Measurements from ENCODE around the gene CLDN24. TPM values are rescaled to one million over a fixed set of nuclear protein-coding genes. Genes with fewer than 3 reads are reported as not detected.

The CLDN24 gene
- total RNA-seq, 1 donor from 2014 or later: not detected

DNA sequence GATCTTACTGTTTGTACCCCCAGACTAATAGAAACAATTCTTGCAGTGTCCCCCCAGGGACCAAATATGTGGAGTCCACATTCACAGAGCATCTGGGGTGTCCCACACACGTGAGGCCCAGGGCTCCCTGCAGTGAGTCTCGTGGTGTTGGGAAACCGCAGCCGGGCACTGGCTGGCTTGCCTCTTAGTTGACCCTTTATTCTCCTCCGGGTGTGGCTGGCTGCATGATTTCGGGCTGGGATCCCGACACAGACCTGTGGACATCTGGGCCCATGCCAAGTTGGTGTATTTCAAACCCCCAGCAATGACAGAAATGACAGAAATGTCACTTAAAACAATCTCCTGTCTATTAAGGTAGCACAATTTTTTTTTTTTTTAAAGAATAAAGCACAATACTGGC is 15.6 kb upstream of the CLDN24 start:
- Mint-ChIP-seq H3K4me1 (ENCODE audit: unreplicated experiment) (peaks cover 4% of the 10 kb centered on the region), H3K27ac (no peak overlapping the region), H3K27me3 (peaks cover 21% of the 10 kb centered on the region)

DNA sequence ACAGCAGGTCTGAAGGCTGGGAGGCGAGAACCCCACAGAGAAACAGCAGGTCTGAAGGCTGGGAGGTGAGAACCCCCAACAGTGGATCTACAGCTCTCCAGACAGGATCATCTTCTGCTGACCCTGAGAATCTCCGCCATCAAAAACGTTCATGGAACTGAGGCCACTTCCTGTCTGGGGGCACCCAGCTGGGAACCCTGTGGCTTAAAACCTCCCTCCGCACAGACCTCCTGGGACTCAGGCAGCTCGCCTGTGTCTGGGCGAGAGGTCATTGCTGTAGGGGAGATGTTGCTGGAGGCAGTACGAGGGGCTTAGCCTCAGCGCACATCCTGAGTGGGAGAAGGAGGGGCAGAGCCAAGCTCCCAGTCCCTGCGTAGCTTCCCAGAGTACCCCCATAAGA is 15.1 kb upstream of the CLDN24 start:
- Mint-ChIP-seq H3K27me3 (peaks cover 26% of the 10 kb centered on the region), H3K36me3 (no peaks in the 10 kb centered on the region), H3K27ac (no peak overlapping the region), H3K4me1 (ENCODE audit: unreplicated experiment) (peaks cover 4% of the 10 kb centered on the region), H3K4me3 (no peak overlapping the region), H3K9me3 (no peaks in the 10 kb centered on the region)
- TF ChIP-seq CTCF (conservative IDR thresholded peaks at IDR 0.05): no peak
- DNase-seq (ENCODE audit: extremely low spot score, unreplicated experiment): peak; percentile 16

More for the DNA sequence above, 15.6 kb upstream of the CLDN24 start:
- no peak overlapping the region for H3K4me3 Mint-ChIP-seq
- peak; percentile 51 for DNase-seq (ENCODE audit: extremely low spot score, unreplicated experiment)
- no peaks in the 10 kb centered on the region for H3K36me3 Mint-ChIP-seq
- no peak for TF ChIP-seq CTCF (conservative IDR thresholded peaks at IDR 0.05)
- H3K9me3 Mint-ChIP-seq: no peaks in the 10 kb centered on the region

GRCh38 chr4:183335369-183335940 is 13.2 kb upstream of the CLDN24 start:
- peaks cover 22% of the 10 kb centered on the region for H3K27me3 Mint-ChIP-seq
- H3K4me1 Mint-ChIP-seq (ENCODE audit: unreplicated experiment): peaks cover 4% of the 10 kb centered on the region
- TF ChIP-seq CTCF (conservative IDR thresholded peaks at IDR 0.05): no peak
- H3K9me3 Mint-ChIP-seq: no peaks in the 10 kb centered on the region
- H3K36me3 Mint-ChIP-seq: no peaks in the 10 kb centered on the region
- peak; percentile 34 for DNase-seq (ENCODE audit: extremely low spot score, unreplicated experiment)
- no peak overlapping the region for H3K27ac Mint-ChIP-seq
- H3K4me3 Mint-ChIP-seq: no peak overlapping the region

DNA sequence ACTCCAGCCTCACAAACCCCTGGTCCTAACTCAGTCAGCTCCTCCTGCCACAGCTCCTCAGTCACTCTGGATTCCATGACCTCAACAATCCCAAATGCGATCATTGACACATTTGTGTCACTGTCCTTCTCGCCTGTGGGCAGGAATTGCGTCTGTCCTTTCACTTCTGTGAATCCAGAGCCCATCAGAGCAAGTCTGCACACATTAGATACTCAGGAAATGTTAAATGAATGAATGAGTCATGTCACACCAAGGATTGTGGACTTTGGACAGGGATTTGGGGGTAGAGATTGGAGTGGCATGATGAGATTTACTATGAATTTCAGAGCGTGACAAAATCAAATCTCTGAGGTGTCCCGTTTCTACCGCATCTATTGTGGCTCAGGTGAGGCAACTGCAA is 11.8 kb upstream of the CLDN24 start:
- peaks cover 18% of the 10 kb centered on the region for H3K27me3 Mint-ChIP-seq
- H3K36me3 Mint-ChIP-seq: no peaks in the 10 kb centered on the region
- TF ChIP-seq CTCF (conservative IDR thresholded peaks at IDR 0.05): no peak
- H3K4me1 Mint-ChIP-seq (ENCODE audit: unreplicated experiment): peaks cover 4% of the 10 kb centered on the region
- no peak overlapping the region for H3K27ac Mint-ChIP-seq
- peak; percentile 15 for DNase-seq (ENCODE audit: extremely low spot score, unreplicated experiment)
- no peak overlapping the region for H3K4me3 Mint-ChIP-seq
- no peaks in the 10 kb centered on the region for H3K9me3 Mint-ChIP-seq

GRCh38 chr4:183333202-183333601 is 11.0 kb upstream of the CLDN24 start:
- Mint-ChIP-seq H3K4me3 (no peak overlapping the region), H3K27me3 (peaks cover 18% of the 10 kb centered on the region), H3K4me1 (ENCODE audit: unreplicated experiment) (peaks cover 4% of the 10 kb centered on the region)

More at GRCh38 chr4:183333202-183333601, 11.0 kb upstream of the CLDN24 start:
- peak; percentile 29 for DNase-seq (ENCODE audit: extremely low spot score, unreplicated experiment)
- no peak overlapping the region for H3K27ac Mint-ChIP-seq
- no peaks in the 10 kb centered on the region for H3K9me3 Mint-ChIP-seq
- H3K36me3 Mint-ChIP-seq: no peaks in the 10 kb centered on the region
- TF ChIP-seq CTCF (conservative IDR thresholded peaks at IDR 0.05): no peak
